ENCODE data around the gene CELF2.

The CELF2 gene

GRCh38 chr10:11004144-11005077, 13.3 kb upstream of the CELF2 start:
- no peak for DNase-seq

- DNase-seq: no peak
Measured at GRCh38 chr10:11005725-11006427, 11.8 kb upstream of the CELF2 start.

- no peak for DNase-seq
Measured at GRCh38 chr10:11006428-11006825, 11.2 kb upstream of the CELF2 start.

GRCh38 chr10:11007476-11008020, 10.1 kb upstream of the CELF2 start:
- no peak for DNase-seq

GRCh38 chr10:11009471-11010308, 8.0 kb upstream of the CELF2 start:
- DNase-seq: no peak

- no peak for DNase-seq
Measured at GRCh38 chr10:11010582-11010981, 7.1 kb upstream of the CELF2 start.

GRCh38 chr10:11011436-11011835, 6.2 kb upstream of the CELF2 start:
- no peak for DNase-seq

GRCh38 chr10:11011984-11012383, 5.7 kb upstream of the CELF2 start:
- DNase-seq: no peak

- no peak for DNase-seq
Measured at GRCh38 chr10:11012421-11013295, 5.0 kb upstream of the CELF2 start.

- DNase-seq: no peak
Measured at GRCh38 chr10:11013836-11014235, 3.8 kb upstream of the CELF2 start.

GRCh38 chr10:11014671-11015445, 2.8 kb upstream of the CELF2 start:
- no peak for DNase-seq

GRCh38 chr10:11015446-11015934, 2.2 kb upstream of the CELF2 start:
- DNase-seq: no peak

- no peak for DNase-seq
Measured at GRCh38 chr10:11017000-11017569, 587 bp upstream of the CELF2 start.

GRCh38 chr10:11018432-11018841, 765 bp downstream of the CELF2 start:
- DNase-seq: no peak

GRCh38 chr10:11018855-11019631, 1.4 kb downstream of the CELF2 start:
- no peak for DNase-seq

GRCh38 chr10:11019724-11020547, 2.3 kb downstream of the CELF2 start:
- no peak for DNase-seq

- DNase-seq: no peak
Measured at GRCh38 chr10:11020548-11020942, 2.9 kb downstream of the CELF2 start.

GRCh38 chr10:11022213-11022612, 4.5 kb downstream of the CELF2 start:
- no peak for DNase-seq

Measured in midbrain (tissue), 1 donor.